Activated CD4-positive, alpha-beta T cell treated with anti-CD3 and anti-CD28 coated beads, Interleukin-2, amount 10 ng/mL, durations not matched to agents 24 days and 14 days (primary cell): ENCODE data around the gene IL34. TPM values are rescaled to one million over a fixed set of nuclear protein-coding genes. Genes with fewer than 3 reads are reported as not detected.
A peak's percentile ranks its signal among the peaks of the same experiment; 100 is the strongest.
"Not testable (repeated sequence)": the region's sequence is repeated elsewhere in the genome, so short reads cannot be mapped to it uniquely, and the experiment has no call there.

Source experiments
- DNase-seq: peaks from one replicate; pipeline ENCODE4 v3.0.0; 2022
- H3K27ac Mint-ChIP-seq: one replicate; pipeline ENCODE4 v1.8.0; 2022; ENCODE audit warnings: mild to moderate bottlenecking, mixed read lengths
- H3K27me3 Mint-ChIP-seq: one replicate; pipeline ENCODE4 v1.8.0; 2022; ENCODE audit warnings: mixed read lengths
- H3K36me3 Mint-ChIP-seq: one replicate; pipeline ENCODE4 v1.8.0; 2022; ENCODE audit warnings: low read depth, mild to moderate bottlenecking, mixed read lengths
- H3K4me1 Mint-ChIP-seq: one replicate; pipeline ENCODE4 v1.8.0; 2021; ENCODE audit warnings: mixed read lengths
- H3K4me3 Mint-ChIP-seq: one replicate; pipeline ENCODE4 v1.8.0; 2022; ENCODE audit warnings: mild to moderate bottlenecking, moderate library complexity, mixed read lengths
- H3K9me3 Mint-ChIP-seq: one replicate; pipeline ENCODE4 v1.8.0; 2021; ENCODE audit warnings: mixed read lengths
- intact Hi-C: fragments of 100-400 bp; cut with micrococcal nuclease; formaldehyde crosslinking; loops from one replicate; pipeline ENCODE4 v1.15.1; 2023
- total RNA-seq: library from RNA; stranded (reverse); gene quantifications from 2 replicates; pipeline ENCODE4 v1.2.3, GENCODE V29; 2022

Gene IL34
- total RNA-seq, 1 donor from 2014 or later: 0.30 TPM

DNA sequence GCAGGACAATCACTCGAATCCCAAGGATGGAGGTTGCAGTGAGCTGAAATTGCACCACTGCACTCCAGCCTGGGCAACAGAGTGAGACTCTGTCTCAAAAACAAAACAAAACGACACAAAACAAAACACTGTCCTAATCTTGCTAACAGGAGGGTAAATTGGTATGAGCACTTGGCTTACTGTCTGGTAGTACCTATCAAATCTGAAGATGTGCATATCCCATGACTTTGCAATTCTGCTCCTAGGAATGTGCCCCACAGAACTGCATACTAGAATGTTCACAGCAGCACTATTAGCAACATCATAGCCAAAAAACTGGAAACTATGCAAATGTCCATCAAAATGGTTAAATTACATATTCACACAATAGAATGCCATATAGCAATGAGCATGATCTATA lies 23.8 kb downstream of the IL34 start:
- Mint-ChIP-seq H3K4me3 (no peak overlapping the region), H3K27ac (no peak overlapping the region), H3K36me3 (no peaks in the 10 kb centered on the region), H3K9me3 (no peaks in the 10 kb centered on the region), H3K4me1 (no peaks in the 10 kb centered on the region), H3K27me3 (no peaks in the 10 kb centered on the region)
- DNase-seq: no peak
- intact Hi-C loops: no loop called here

DNA sequence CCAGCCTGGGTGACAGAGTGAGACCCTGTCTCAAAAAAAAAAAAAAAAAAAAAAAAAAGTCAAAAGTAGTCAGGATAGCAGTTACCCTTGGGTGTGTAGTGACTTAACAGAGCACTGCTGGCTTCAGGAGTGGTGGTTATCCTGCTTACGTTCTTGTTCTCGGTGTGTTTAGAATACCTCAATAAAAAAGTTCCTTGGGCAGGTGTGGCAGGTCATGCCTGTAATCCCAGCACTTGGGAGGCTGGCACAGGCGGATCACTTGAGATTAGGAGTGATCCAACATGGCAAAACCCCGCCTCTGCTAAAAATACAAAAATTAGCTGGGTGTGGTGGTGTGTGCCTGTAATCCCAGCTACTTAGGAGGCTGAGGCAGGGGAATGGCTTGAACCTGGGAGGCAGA lies 24.6 kb downstream of the IL34 start:
- intact Hi-C loops, H3K9me3 Mint-ChIP-seq, H3K27ac Mint-ChIP-seq, H3K36me3 Mint-ChIP-seq, DNase-seq, H3K4me1 Mint-ChIP-seq, H3K4me3 Mint-ChIP-seq, H3K27me3 Mint-ChIP-seq: not testable (repeated sequence)

DNA sequence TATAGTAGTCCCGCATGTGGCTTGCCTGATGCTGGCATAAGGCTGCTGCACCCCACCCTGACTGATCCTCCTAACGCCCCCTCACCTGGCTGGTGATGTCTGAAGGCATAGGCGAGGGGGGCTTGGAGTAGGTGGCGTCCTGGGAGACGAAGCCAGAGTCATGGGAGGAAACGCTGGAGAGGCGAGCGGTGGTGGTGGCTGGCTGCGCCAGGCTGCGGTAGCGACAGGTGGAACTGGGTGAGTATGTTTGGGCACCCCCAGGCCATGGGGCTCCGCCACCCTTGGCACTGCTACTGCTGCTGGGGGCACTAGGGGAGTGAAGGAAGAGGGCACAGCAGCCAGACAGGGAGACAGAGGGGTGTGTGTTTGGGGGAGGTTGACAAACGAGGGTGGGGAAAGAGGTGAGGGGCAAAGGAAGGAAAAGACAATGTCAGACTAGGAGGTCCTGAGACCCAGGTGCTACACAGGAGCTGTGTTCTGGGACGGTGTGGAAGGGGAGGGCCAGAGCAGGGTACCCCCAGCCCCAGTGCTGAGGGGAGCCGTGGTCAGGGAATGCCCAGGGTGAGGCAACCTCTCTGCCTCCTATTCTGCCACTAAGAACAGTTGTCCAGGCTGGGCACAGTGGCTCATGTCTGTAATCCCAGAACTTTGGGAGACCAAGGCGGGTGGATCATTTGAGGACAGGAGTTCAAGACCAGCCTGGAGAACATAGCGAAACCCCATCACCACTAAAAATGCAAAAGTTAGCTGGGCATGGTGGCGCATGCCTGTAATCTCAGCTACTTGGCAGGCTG lies 28.1 kb downstream of the IL34 start:
- no peak overlapping the region for H3K27ac Mint-ChIP-seq
- no peaks in the 10 kb centered on the region for H3K27me3 Mint-ChIP-seq
- no peaks in the 10 kb centered on the region for H3K9me3 Mint-ChIP-seq
- peaks cover 2% of the 10 kb centered on the region for H3K4me1 Mint-ChIP-seq
- H3K36me3 Mint-ChIP-seq: no peaks in the 10 kb centered on the region
- no peak for DNase-seq
- intact Hi-C loops: no loop called here
- no peak overlapping the region for H3K4me3 Mint-ChIP-seq

DNA sequence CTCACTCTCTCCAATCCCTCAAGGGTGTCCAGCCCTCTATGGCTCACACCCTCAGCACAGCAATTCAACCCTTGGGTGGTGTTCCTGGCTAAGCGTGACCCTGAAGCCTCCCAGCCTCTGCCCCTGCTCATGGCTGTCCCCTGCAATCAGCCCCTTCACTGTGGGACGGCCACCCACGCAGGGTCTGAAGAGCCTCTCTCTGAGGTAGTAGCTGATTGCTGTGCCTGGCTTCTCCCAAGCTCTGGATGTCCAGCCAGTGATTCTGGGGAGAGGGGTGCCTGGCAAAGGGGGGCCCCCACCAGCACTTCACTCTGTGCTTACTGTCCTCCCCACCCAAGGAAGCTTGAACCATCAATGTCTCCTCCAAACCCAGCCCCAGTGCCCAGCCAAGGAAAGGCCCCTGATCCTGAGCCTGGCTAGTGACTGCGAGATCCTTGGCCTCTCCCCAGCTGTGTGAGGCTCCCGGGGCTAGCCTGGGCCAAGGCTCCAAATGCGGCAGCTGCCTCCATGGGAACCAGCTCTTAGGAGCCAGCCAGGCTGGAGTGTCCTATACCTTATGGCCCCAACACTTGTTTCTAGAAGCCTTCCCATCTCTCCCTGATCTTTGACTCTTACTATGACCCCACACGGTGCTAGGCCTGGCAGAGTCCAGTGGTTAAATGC lies 29.6 kb downstream of the IL34 start:
- intact Hi-C loops: no loop called here
- Mint-ChIP-seq H3K27me3 (no peaks in the 10 kb centered on the region), H3K9me3 (no peaks in the 10 kb centered on the region), H3K27ac (no peak overlapping the region), H3K4me3 (no peak overlapping the region), H3K36me3 (no peaks in the 10 kb centered on the region), H3K4me1 (peaks cover 2% of the 10 kb centered on the region)
- no peak for DNase-seq

DNA sequence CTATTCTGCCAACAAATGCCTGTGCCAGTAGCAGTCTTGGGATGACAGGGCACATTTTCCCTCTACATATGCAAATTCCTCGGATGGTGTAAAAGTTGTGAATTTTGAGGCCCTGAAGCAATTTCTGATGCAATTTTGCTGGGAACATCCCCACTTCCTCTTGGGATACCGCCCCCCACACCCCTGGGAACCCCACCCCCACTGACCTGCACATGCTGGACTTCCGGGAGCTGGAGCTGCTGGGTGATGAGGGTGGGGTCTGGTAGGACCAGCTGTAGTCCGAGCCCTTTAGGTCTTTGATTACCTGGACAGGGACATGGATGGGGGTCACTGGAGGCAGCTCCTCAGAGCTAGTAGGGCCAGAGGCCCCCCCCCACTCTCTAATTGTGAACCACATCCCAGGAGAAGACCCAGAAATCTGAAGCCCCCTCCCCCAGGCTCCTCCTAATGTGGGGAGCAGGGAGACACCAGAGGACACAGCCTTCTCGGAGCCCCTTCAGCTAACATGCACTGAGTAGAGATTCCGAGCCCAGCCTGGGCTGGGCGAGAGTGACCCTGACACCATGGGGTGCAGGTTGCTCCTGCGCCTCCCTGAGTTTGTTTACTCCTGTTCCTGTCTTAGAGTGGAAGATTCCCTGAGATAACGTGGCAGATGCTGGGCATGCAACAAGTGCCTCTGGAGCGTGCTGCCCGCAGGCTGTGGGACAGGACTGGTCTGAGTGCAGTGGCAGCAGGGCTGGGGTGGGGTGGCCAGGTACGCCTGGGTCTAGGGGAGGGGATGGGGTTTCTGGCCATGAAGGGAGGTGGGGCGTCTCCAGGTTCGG lies 30.5 kb downstream of the IL34 start:
- H3K27ac Mint-ChIP-seq: no peak overlapping the region
- intact Hi-C loops: no loop called here
- no peak overlapping the region for H3K4me3 Mint-ChIP-seq
- no peaks in the 10 kb centered on the region for H3K9me3 Mint-ChIP-seq
- peaks cover 2% of the 10 kb centered on the region for H3K4me1 Mint-ChIP-seq
- H3K36me3 Mint-ChIP-seq: no peaks in the 10 kb centered on the region
- H3K27me3 Mint-ChIP-seq: no peaks in the 10 kb centered on the region
- no peak for DNase-seq

DNA sequence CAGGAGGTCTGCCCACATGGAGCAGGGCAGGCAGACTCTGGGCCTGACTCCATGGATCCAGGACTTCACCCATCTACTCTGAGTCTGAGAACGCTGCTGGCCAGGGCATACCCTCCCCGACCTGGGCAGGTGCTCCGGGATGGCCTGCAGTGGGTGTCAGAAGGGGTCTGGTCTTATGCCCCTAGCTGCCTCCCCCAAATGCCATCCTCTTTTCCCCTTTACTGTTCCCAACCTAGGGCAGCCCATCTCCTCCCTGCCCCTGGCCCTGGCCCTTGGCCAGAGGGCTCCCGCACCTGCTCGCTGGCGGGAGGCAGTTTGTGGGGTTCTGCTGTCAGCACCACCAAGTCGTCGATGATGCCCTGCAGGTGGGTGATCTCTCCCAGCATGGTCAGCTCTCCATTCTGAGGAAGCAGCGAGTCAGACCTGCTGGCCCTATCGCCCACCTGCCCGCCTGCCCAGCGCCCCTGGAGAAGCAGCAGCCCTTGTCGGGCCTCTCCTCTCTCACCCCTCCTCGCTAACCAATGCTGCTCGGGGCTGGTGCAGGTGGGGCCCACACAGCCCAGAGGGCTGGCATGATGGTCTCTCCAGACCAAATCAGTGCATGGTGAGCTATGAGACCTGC lies 31.3 kb downstream of the IL34 start:
- intact Hi-C loops: no loop called here
- H3K4me1 Mint-ChIP-seq: peaks cover 2% of the 10 kb centered on the region
- no peaks in the 10 kb centered on the region for H3K36me3 Mint-ChIP-seq
- no peak overlapping the region for H3K4me3 Mint-ChIP-seq
- H3K27ac Mint-ChIP-seq: no peak overlapping the region
- DNase-seq: no peak
- H3K27me3 Mint-ChIP-seq: peaks cover 3% of the 10 kb centered on the region
- no peaks in the 10 kb centered on the region for H3K9me3 Mint-ChIP-seq

DNA sequence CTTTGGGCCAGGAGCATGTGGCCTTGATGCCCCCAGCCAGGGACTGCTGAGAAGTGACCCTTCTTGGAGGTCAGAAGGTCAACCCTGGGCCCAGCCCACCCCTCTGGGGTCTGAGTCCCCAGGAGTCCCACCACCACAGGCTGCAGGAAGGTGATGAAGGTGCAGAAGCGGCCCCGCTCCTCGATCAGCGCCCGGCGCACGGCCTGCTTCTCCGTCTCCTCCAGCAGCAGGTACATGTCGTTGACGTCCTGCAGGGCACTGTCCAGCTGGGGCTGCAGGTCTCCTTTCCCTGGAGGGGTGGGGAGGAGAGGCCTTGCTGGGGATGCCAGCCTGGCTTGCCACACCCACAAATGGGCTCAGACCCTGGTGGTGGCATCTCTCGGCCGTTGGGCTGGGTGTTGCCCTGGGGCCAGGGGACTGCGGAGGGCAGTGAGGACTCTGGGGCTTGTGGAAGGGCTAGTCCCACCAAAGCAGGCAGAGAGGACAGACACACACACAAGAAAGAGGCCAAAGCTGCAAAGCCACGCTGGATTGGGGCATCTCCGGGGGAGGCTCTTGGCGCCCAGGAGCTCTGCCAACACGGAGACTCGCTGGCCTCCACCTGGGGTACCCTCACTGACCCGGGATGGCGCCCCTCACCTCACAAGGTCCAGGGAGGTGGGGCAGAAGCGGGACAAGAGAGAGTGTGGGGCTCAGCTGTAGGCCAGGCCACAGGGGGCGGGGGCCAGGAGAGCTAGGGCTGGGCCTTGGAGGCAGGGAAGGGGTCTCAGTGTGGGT lies 31.9 kb downstream of the IL34 start:
- intact Hi-C loops: no loop called here
- H3K27ac Mint-ChIP-seq: no peak overlapping the region
- DNase-seq: no peak
- no peaks in the 10 kb centered on the region for H3K36me3 Mint-ChIP-seq
- H3K9me3 Mint-ChIP-seq: no peaks in the 10 kb centered on the region
- peaks cover 2% of the 10 kb centered on the region for H3K4me1 Mint-ChIP-seq
- H3K4me3 Mint-ChIP-seq: no peak overlapping the region
- H3K27me3 Mint-ChIP-seq: peaks cover 5% of the 10 kb centered on the region

DNA sequence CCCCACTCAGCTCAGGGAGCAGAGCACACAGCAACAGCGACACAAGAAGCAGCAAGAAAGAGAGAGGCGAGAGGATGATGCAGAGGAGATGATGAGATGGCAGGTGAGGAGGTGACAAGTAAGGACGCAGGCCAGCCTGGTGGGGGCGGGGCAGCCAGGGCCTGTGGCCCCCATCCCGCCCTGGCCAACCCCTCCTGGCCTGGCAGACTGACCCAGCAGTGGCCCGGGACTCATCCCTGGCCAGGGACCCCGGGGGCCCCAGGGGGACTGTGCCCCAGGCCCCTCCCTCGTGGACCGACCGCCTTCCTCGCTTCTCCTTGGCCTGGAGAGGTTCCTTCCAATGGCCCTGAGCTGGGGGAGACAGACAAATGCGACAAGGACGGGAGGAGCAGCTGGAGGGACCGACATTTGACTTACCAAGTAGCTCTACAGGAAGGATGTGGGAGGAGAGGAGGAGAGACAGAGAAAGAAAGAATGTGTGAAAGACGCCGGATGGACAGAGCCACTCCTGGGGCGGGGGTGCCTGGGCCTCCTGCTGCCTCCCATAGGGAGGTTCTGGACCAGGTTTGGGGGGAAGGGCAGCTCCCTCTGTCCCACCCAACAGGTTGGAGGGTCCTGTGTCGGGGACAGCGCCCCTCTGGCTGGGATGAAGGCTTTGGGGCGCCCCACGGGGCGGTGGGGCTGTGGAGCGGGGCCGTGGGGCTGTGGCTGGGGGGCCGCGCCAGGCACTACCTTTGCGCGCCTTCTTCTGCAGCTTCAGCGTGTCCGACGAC lies 32.7 kb downstream of the IL34 start:
- H3K27ac Mint-ChIP-seq: no peak overlapping the region
- H3K4me1 Mint-ChIP-seq: peaks cover 2% of the 10 kb centered on the region
- no peaks in the 10 kb centered on the region for H3K36me3 Mint-ChIP-seq
- H3K27me3 Mint-ChIP-seq: peaks cover 10% of the 10 kb centered on the region
- no peak for DNase-seq
- no peaks in the 10 kb centered on the region for H3K9me3 Mint-ChIP-seq
- H3K4me3 Mint-ChIP-seq: no peak overlapping the region
- intact Hi-C loops: no loop called here

DNA sequence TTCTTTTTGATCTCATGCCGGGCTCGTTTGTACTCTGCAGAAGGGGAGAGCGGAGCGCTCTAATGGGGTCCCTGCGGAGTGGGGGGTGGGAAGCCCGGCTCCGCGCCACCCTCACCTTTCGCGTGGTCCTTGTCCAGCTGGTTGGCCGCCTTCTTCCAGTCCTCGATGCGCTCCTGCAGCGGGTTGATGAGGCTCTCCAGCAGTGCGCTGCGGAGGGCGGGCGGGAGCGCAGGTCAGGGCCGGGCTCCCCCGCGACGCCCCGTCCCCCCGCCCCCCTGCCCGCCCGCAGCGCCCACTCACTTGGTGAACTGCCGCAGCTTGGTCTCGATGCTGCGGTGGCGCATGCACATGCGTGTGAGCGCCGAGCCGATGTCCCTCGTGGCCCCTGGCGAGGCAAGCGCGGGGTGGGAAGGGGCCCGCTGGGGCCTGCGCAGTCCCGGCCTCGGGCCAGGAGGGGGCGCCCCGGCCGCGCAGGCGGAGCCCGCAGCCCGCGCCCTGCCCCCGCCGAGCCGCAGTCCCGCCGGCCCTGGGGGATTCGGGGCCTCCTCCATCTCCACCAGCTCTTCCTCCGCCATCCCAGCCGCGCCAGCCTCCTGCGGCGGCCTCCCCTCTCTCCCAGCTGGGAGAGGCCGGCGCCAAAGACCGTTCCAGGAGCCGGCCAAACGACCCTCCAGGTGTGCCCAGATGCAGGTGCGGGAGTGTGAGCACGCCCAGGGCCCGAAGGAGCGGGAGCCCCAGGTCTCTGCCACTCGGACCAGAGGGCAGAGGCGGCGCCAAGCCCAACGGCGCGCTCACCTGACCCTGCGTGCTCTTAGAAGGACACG lies 33.5 kb downstream of the IL34 start:
- no peak overlapping the region for H3K4me3 Mint-ChIP-seq
- no peaks in the 10 kb centered on the region for H3K36me3 Mint-ChIP-seq
- no peaks in the 10 kb centered on the region for H3K9me3 Mint-ChIP-seq
- DNase-seq: peak; percentile 64
- H3K27ac Mint-ChIP-seq: no peak overlapping the region
- H3K4me1 Mint-ChIP-seq: peaks cover 2% of the 10 kb centered on the region
- peaks cover 15% of the 10 kb centered on the region for H3K27me3 Mint-ChIP-seq
- intact Hi-C loops: loop anchor here (1.0 kb wide), 1 partner anchor 91 kb away; no protein-coding TSS in a partner anchor

DNA sequence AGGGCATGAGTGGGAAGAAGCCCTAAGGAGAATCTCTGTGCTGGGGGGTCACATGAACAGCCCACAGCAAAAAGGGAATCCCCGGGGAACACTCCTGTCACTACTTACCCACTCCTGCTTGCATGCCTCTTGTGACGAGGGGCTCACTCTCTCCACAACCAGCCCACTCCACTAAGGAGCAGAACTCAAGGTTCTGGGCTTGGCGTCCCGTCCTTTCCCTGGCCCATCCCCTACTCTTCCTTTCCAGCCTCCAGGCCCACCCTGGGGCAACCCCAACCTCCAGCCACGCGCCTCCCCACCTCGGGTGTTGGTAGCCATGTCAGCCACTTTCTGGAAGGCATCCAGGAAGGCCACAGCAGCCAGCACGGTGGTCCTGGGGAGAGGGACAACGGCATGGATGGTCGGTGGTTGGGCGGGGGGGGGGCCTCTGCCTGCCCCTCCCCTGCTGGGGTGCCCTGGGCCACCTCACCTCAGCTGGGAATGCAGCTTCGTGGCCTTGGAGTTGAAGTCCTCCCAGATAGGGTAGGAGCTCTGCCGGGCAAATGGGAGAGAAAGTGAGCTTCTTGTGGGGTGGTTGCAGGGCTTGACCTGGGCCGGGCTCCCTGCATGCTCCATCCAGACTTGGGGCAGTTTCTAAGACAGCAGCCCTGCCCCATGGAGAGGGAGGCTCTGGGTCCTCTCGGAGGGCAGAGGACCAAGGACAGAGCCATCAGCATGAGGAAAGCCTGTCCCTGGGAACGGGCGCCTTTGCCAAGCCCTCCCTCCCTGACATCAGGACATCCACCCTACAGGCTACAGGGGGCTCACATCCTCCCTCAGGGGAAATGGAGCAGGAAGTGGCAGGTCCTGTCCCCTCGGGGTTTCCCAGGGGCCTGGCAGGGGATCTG lies 34.4 kb downstream of the IL34 start:
- H3K27ac Mint-ChIP-seq: no peak overlapping the region

DNA sequence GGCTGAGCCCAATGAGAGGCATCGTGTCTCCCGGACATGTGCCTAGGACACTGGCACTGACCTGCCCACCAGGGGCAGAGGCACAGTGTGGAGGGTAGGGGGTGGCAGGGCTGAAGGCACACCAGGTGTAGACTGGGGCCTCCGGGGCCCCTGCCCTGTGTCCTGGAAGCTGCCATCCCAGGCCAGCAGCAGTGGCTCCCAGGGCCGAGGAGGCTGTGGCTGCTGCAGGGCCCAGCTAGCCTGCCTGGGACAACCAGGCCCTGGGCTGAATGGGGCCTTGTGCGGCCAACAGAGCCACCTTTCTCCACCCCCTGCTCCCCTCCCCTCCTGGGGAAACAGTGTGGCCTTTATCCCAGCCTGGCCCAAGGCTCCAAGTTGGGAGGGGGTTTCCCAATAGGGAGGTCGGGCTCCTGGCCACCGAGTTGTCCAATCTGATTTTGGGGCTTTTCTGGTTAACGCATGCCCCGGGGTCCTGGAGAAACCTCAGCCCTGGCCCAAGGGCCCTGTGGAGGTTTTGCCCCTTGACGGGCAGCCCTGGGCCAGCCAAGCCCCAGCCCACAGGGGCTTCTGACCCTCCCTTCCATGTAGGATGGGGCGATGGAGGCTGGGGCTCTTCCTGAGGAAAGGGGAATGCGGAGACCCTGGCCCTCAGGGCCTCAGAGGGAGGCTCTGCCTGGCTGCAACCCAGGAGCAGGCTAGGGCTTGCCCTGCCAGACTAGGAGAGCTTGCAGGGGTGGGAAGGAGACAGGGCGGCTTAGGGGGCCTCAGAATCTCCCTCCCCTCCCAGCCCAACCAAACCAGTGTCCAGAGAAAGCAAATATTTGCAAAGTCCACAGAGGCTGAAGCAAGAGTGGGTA lies 35.3 kb downstream of the IL34 start:
- Mint-ChIP-seq H3K27ac (no peak overlapping the region), H3K4me3 (no peak overlapping the region), H3K27me3 (peaks cover 22% of the 10 kb centered on the region), H3K36me3 (no peaks in the 10 kb centered on the region), H3K9me3 (no peaks in the 10 kb centered on the region), H3K4me1 (peaks cover 2% of the 10 kb centered on the region)
- intact Hi-C loops: no loop called here
- DNase-seq: no peak

More for the DNA sequence above, 34.4 kb downstream of the IL34 start:
- H3K36me3 Mint-ChIP-seq: no peaks in the 10 kb centered on the region
- H3K4me1 Mint-ChIP-seq: peaks cover 2% of the 10 kb centered on the region
- no peaks in the 10 kb centered on the region for H3K9me3 Mint-ChIP-seq
- H3K4me3 Mint-ChIP-seq: no peak overlapping the region
- peaks cover 18% of the 10 kb centered on the region for H3K27me3 Mint-ChIP-seq
- DNase-seq: no peak
- intact Hi-C loops: loop anchor here (1.0 kb wide), 1 partner anchor 91 kb away; no protein-coding TSS in a partner anchor
